ENCODE measurements around the gene TOP3A. TPM values are rescaled to one million over a fixed set of nuclear protein-coding genes. Genes with fewer than 3 reads are reported as not detected.

Gene TOP3A
- total RNA-seq, 1 experiment from 2014 or later = 68.7 TPM

- Mint-ChIP-seq H3K27ac (no peak overlapping the region), H3K4me1 (no peaks in the 10 kb centered on the region), H3K36me3 (ENCODE audit: insufficient read depth in 1 of 3, low read depth in 3 of 3) (peaks cover 20 to 78% (median 73%) of the 10 kb centered on the region in 3 experiments), H3K9me3 (no peaks in the 10 kb centered on the region), H3K4me3 (no peak overlapping the region), H3K27me3 (ENCODE audit: low read depth) (no peaks in the 10 kb centered on the region)
- no peak overlapping the region for H4K5ac ChIP-seq (ENCODE audit: insufficient read length, low read depth, low read length)
- H3K18ac ChIP-seq (ENCODE audit: insufficient read length, low read depth, low read length) = no peak overlapping the region
- no peak overlapping the region for H2AFZ ChIP-seq (ENCODE audit: low read length)
- WGBS (ENCODE audit: extremely low coverage, insufficient read length, low lambda C conversion rate) = no CpG with 5 or more reads among the region's 20 CpGs
- H3K23me2 ChIP-seq (ENCODE audit: insufficient read length, low read depth, low read length, poor library complexity, severe bottlenecking) = no peaks in the 10 kb centered on the region
- H4K8ac ChIP-seq (replicated peaks; ENCODE audit: insufficient read length, low read depth, low read length) = no peak overlapping the region
- H3K23ac ChIP-seq (ENCODE audit: insufficient read length, low read depth, low read length) = no peak overlapping the region
- no peak overlapping the region for H3K9ac ChIP-seq (ENCODE audit: extremely low read depth, insufficient read length, low read length)
- no peak overlapping the region for H2BK15ac ChIP-seq (ENCODE audit: low read depth, low read length)
- no peaks in the 10 kb centered on the region for H3K79me2 ChIP-seq (ENCODE audit: insufficient read depth, low read length)
- no peak overlapping the region for H3K27ac ChIP-seq (ENCODE audit: insufficient read length, low read depth, low read length)
- no peak for DNase-seq
- no peak overlapping the region; the same call in 1 of the 2 replicates for H3K14ac ChIP-seq (ENCODE audit: insufficient read depth, low read length)
- no peaks in the 10 kb centered on the region for H3K9me3 ChIP-seq (ENCODE audit: control insufficient read depth, low read depth, low read length)
- no peaks in the 10 kb centered on the region for H3K27me3 ChIP-seq (ENCODE audit: insufficient read depth, low read length)
- H2BK120ac ChIP-seq (ENCODE audit: low read depth, low read length, poor library complexity, severe bottlenecking) = no peak overlapping the region
- H4K20me1 ChIP-seq (ENCODE audit: control insufficient read depth, insufficient read depth, insufficient read length) = no peaks in the 10 kb centered on the region
- no peak overlapping the region for H3K4ac ChIP-seq (ENCODE audit: low read depth, low read length)
- H3K56ac ChIP-seq (ENCODE audit: insufficient read length, low read depth, low read length) = no peak overlapping the region
- no peak overlapping the region for H2AK5ac ChIP-seq (ENCODE audit: insufficient read length, low read length)
- no peak overlapping the region for H2BK12ac ChIP-seq (ENCODE audit: insufficient read length, low read depth, low read length)
- no peak overlapping the region for H2BK20ac ChIP-seq (ENCODE audit: low read depth, low read length, poor library complexity, severe bottlenecking)
- H3K79me1 ChIP-seq (ENCODE audit: insufficient read depth, low read depth, low read length, poor library complexity, severe bottlenecking) = no peaks in the 10 kb centered on the region
- H3T11ph ChIP-seq (ENCODE audit: low read length) = no peak overlapping the region
- H4K91ac ChIP-seq (ENCODE audit: insufficient read length, low read depth, low read length) = no peak overlapping the region
- H2BK5ac ChIP-seq (ENCODE audit: insufficient read length, low read length) = no peak overlapping the region
- H3K4me1 ChIP-seq (ENCODE audit: insufficient read depth, low read length) = no peaks in the 10 kb centered on the region
- TF ChIP-seq CTCF (conservative IDR thresholded peaks at IDR 0.05) = no peak
- no peak overlapping the region for H3K4me2 ChIP-seq (ENCODE audit: insufficient read depth, insufficient read length, low read length)
Observed at GRCh38 chr17:18237461-18237860, 77.3 kb downstream of the TOP3A start.
